Osteocyte (in vitro differentiated cells): Measurements from ENCODE around the gene PAH. TPM values are rescaled to one million over a fixed set of nuclear protein-coding genes. Genes with fewer than 3 reads are reported as not detected.

ENCODE experiments used
- DNase-seq: peaks from one replicate; pipeline ENCODE4 v3.0.0; 2021; ENCODE audit warnings: mixed read lengths; ENCODE audit not compliant: unreplicated experiment; ENCODE audit errors: extremely low spot score
- H3K27ac Mint-ChIP-seq: one replicate; pipeline ENCODE4 v1.8.0; 2021; ENCODE audit warnings: mild to moderate bottlenecking, mixed read lengths; ENCODE audit not compliant: unreplicated experiment
- H3K27me3 Mint-ChIP-seq: one replicate; pipeline ENCODE4 v1.8.0; 2021; ENCODE audit warnings: mixed read lengths; ENCODE audit not compliant: unreplicated experiment
- H3K36me3 Mint-ChIP-seq: one replicate; pipeline ENCODE4 v1.8.0; 2021; ENCODE audit warnings: mixed read lengths; ENCODE audit not compliant: unreplicated experiment
- H3K4me1 Mint-ChIP-seq: one replicate; pipeline ENCODE4 v1.8.0; 2021; ENCODE audit warnings: mixed read lengths; ENCODE audit not compliant: unreplicated experiment
- H3K4me3 Mint-ChIP-seq: one replicate; pipeline ENCODE4 v1.8.0; 2021; ENCODE audit warnings: mild to moderate bottlenecking, moderate library complexity, mixed read lengths; ENCODE audit not compliant: unreplicated experiment
- H3K9me3 Mint-ChIP-seq: one replicate; pipeline ENCODE4 v1.8.0; 2021; ENCODE audit warnings: mixed read lengths; ENCODE audit not compliant: unreplicated experiment
- CTCF ChIP-seq: fragments of 200-600 bp; sonication (generic); IDR thresholded peaks from 2 replicates; pipeline ENCODE4 v1.5.0; 2021; ENCODE audit warnings: antibody characterized with exemption, mild to moderate bottlenecking, moderate library complexity
- long read RNA-seq: library from polyadenylated mRNA; unstranded; transcript quantifications from one replicate; pipeline ENCODE4 v2.0.0, GENCODE V29; 2021
- total RNA-seq: library from RNA; stranded (reverse); gene quantifications from 2 replicates; pipeline ENCODE4 v1.2.1, GENCODE V29; 2021

Gene PAH
- not detected in 2 replicates for total RNA-seq
- long read RNA-seq, result 0 reads

DNA sequence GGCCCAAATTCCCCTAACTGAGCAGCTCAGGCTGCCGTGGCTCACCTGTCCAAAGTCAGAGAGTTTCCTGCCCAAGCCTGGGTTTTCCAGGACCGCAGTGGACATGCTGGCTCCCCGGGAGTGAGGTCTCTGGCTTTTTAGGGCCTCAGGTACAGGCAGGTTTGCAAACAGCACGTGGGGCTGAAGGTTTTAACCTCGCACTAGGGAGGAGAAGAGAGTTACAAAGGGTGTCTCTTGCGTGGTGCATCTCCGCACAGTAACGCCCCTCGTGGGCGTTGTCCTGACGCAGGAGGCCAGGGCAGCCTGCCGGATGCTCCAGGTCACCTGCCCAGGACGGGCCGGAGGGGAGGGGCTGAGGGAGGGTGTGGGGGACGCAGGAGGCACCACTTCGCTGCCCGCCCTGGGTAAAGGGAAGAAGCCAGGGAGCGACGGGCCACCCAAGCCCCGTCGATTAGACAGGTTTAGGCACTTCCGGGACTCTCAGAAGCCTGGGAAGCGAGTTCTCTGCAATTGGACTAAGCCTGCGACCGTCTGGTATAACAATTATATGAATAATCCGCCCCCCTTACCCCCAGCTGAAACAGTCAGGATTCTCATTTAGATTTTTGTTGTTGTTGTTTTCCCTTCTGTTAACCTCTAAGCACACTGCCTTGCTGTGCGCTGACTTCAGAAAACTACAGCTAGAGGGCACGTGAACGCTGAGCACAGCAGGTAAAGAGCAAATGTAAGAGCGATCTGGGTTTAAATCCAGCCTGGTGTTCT is at the start of gene PAH:
PAH (minus strand) TSS at position 219 of the 762 bp plus-strand sequence; CDS start at position 105, 114 bp downstream.
- no peaks in the 10 kb centered on the region for H3K36me3 Mint-ChIP-seq
- no peaks in the 10 kb centered on the region for H3K4me1 Mint-ChIP-seq
- no peaks in the 10 kb centered on the region for H3K9me3 Mint-ChIP-seq
- TF ChIP-seq CTCF, result no peak
- DNase-seq, result no peak
- H3K27me3 Mint-ChIP-seq, result no peaks in the 10 kb centered on the region
- no peak within 1 kb of the TSS for H3K27ac Mint-ChIP-seq
- H3K4me3 Mint-ChIP-seq, result no peak within 1 kb of the TSS

DNA sequence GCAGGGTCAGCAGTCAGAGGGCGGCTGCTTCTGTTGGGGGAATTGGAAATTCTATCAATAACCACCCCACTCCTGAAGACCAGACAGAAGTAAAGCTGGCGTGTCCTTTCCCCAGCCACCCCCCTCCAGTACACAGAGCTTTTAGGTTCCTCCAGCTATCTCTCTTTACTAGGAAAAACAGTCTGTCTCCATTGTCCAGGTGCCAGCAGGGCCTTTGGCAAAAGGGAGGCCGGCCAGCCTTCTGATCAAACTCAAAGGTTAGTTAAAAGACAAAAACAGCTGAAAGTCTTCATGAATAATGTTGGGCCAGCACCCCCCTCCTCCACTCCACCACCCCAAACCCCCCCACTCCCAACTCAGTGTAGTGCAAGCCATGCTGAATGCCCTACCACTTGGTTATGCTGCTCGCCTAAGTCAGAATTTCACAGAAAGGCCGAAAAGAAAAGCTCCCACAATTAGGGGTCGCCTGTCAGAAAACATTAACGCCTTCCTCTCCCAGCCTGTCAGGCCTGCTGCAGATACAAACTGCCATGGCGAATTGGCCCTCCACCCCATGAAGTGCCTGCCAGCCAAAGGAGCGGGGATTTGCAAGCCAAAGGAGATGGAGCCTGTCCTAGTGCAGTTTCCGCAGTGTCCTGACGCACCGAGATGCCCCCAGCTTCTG is 49.3 kb upstream of the PAH start:
- no peaks in the 10 kb centered on the region for H3K36me3 Mint-ChIP-seq
- no peak overlapping the region for H3K4me3 Mint-ChIP-seq
- TF ChIP-seq CTCF, result no peak
- peaks cover 7% of the 10 kb centered on the region for H3K4me1 Mint-ChIP-seq
- DNase-seq, result no peak
- H3K27me3 Mint-ChIP-seq, result peaks cover 72% of the 10 kb centered on the region
- H3K27ac Mint-ChIP-seq, result no peak overlapping the region
- H3K9me3 Mint-ChIP-seq, result no peaks in the 10 kb centered on the region

GRCh38 chr12:102965281-102966155 is 48.5 kb upstream of the PAH start:
- H3K4me1 Mint-ChIP-seq, result peaks cover 7% of the 10 kb centered on the region
- H3K27ac Mint-ChIP-seq, result no peak overlapping the region
- no peak for TF ChIP-seq CTCF
- H3K4me3 Mint-ChIP-seq, result no peak overlapping the region
- peaks cover 76% of the 10 kb centered on the region for H3K27me3 Mint-ChIP-seq
- no peak for DNase-seq
- H3K9me3 Mint-ChIP-seq, result no peaks in the 10 kb centered on the region
- H3K36me3 Mint-ChIP-seq, result no peaks in the 10 kb centered on the region

DNA sequence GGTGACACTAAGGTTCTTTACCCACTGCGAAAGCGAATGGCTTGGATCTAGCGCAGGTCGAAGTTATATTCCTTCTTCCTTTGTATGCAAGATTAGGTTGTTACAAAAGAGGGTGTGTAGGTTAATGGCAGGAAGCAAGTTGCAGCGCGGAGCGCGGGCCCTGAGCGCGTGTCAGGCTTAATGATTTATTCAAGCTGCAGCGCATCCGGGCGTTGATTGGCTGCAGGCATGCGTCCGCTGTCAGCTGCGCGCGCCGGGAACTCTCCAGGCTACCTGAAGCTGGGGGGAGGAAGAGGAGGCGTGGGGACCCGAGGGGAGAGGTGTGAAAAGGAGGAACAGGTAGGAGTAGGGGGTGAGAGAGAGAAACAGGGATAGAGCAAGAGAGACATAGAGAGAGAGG is 47.8 kb upstream of the PAH start:
- Mint-ChIP-seq H3K4me1 (peaks cover 7% of the 10 kb centered on the region), H3K27ac (no peak overlapping the region), H3K4me3 (no peak overlapping the region), H3K9me3 (no peaks in the 10 kb centered on the region), H3K27me3 (peaks cover 80% of the 10 kb centered on the region), H3K36me3 (no peaks in the 10 kb centered on the region)
- DNase-seq, result no peak
- no peak for TF ChIP-seq CTCF
